ENCODE measurements around the gene CACNA1I. TPM values are rescaled to one million over a fixed set of nuclear protein-coding genes. Genes with fewer than 3 reads are reported as not detected.

The CACNA1I gene
- total and polyA plus RNA-seq, 9 donors: 0.04 to 0.14 (median 0.09) TPM

DNA sequence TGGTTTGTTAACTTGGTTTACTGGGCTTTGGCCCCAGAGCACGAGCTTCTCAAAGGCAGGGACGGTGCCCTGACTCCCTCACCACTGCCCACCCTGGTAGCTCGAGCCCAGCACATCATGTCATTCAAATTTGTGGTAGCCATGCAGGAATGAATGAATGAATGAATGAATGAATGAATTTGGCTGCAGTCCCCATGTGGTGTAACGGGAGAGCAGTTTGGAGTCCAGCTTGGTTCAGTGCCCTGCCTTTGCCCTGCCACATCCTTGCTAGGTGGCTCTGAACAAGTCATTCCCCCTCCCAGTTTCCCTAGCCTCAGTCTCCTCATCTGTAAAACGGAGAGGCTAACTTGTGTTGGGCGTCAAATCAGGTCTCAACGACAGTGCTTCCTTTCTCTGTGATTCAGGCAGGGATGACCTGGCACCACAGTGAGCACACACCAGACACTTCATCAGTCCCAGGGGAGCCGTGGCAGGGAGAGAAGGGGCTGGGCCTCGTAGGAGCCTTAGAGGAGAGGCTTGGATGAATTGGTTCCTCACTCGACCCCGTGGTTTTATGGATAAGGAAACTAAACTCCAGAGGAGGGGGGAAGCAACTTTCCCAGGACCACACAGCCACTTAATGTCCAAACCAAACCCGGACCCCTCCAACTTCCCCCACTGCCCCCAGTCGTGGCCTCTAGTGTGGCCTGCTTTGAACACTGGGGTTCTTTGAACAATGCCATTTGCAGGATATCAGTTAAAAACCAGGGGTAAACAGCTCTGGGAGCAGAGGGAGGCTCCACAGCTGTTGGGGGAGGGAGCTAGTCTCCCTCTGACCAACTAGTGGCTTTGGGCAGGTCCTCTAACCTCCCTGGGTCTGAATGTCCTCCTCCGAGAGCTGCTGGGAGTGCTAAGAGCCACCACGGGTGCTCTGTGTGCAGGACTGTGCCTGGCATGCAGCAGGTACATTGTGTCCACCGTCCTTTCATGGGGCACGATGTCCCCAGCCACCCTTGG is 86.2 kb downstream of the CACNA1I start:
- peaks cover 71% of the 10 kb centered on the region for H3K27me3 ChIP-seq (ENCODE audit: control insufficient read depth, insufficient read depth, low read length)
- H3K36me3 ChIP-seq (ENCODE audit: control insufficient read depth, insufficient read depth, low read length): no peaks in the 10 kb centered on the region
- DNase-seq: no peak
- WGBS (ENCODE audit: insufficient coverage): 62% methylated on average over 7 of the region's 17 CpGs
- no peak overlapping the region for H3K4me3 ChIP-seq (ENCODE audit: low read length)
- no peaks in the 10 kb centered on the region for H3K9me3 ChIP-seq (replicated peaks; ENCODE audit: control insufficient read depth, low read depth, low read length)
- H3K4me1 ChIP-seq (ENCODE audit: control insufficient read depth, insufficient read depth, low read length): peaks cover 3% of the 10 kb centered on the region
- no peak overlapping the region for H3K27ac ChIP-seq (ENCODE audit: low read length)

DNA sequence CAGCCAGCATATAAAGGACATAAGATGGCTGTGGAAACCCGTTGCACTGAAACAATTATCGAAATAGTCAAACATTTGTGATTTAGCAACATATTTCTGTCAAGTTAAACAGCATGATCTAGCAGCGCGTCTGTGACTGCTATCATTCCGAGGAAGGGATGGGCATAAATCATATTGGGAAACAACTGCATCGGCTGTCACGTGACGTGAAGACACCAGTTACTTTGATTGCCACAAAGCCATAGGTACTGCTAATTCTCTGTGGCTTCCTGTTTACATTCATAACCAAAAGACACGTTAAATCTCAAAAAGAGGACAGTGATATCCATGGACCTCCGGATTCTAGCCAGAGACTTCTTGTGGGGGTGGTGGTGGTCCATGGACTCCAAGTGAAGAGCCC is 87.8 kb downstream of the CACNA1I start:
- Histone ChIP-seq H3K4me3 (ENCODE audit: low read length) (no peak overlapping the region), H3K27me3 (ENCODE audit: control insufficient read depth, insufficient read depth, low read length) (peaks cover 86% of the 10 kb centered on the region), H3K36me3 (ENCODE audit: control insufficient read depth, insufficient read depth, low read length) (no peaks in the 10 kb centered on the region), H3K4me1 (ENCODE audit: control insufficient read depth, insufficient read depth, low read length) (peaks cover 4% of the 10 kb centered on the region), H3K9me3 (replicated peaks; ENCODE audit: control insufficient read depth, low read depth, low read length) (no peaks in the 10 kb centered on the region), H3K27ac (ENCODE audit: low read length) (no peak overlapping the region)
- no peak for DNase-seq
- WGBS (ENCODE audit: insufficient coverage): 59% methylated on average over 8 of the region's 10 CpGs

DNA sequence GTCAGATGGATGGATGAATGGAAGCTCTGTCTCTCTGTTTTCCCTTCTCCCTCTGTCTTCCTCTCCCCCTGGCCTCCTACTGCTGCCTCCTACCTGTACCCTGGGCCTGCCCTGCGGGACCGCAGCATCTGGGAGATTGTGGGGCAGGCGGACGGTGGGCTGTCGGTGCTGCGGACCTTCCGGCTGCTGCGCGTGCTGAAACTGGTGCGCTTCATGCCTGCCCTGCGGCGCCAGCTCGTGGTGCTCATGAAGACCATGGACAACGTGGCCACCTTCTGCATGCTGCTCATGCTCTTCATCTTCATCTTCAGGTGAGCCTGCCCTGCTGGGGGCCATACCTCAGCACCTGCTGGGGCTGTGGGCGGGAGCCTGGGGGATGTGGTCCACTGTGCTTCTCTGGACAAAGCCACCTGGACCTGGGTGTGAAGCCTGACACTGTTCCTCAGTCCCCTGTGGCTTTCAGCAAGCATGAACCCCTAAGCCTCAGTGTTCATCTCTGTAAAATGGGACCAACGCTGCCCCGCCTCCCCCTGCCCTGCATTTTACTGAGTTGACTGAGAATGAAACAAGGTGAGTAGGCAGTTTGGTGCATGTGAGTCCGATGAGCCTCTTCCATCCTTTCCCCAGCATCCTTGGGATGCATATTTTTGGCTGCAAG is 88.4 kb downstream of the CACNA1I start:
- WGBS (ENCODE audit: insufficient coverage): 89% methylated on average over 15 of the region's 18 CpGs
- Histone ChIP-seq H3K9me3 (replicated peaks; ENCODE audit: control insufficient read depth, low read depth, low read length) (no peaks in the 10 kb centered on the region), H3K27me3 (ENCODE audit: control insufficient read depth, insufficient read depth, low read length) (peaks cover 92% of the 10 kb centered on the region), H3K4me3 (ENCODE audit: low read length) (no peak overlapping the region), H3K4me1 (ENCODE audit: control insufficient read depth, insufficient read depth, low read length) (peaks cover 4% of the 10 kb centered on the region), H3K36me3 (ENCODE audit: control insufficient read depth, insufficient read depth, low read length) (no peaks in the 10 kb centered on the region), H3K27ac (ENCODE audit: low read length) (no peak overlapping the region)
- DNase-seq: no peak

DNA sequence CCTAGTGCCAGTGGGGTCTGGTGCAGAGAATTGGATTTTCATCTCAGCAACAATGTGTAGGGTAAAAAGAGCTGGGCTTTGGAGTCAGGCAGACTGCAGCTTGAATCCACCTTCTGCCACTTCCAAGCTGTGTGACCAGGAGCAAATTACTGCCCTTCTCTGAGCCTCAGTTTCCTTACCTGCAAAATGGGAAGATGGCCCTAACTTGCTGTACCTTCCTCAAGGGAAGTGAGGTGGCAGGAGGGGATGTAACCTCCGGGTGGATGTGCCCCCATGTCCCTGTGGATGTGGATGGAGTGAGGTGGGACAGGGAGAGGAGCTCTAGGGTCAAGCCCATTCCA is 90.9 kb downstream of the CACNA1I start:
- H3K27me3 ChIP-seq (ENCODE audit: control insufficient read depth, insufficient read depth, low read length): peaks cover 96% of the 10 kb centered on the region
- no peaks in the 10 kb centered on the region for H3K9me3 ChIP-seq (replicated peaks; ENCODE audit: control insufficient read depth, low read depth, low read length)
- WGBS (ENCODE audit: insufficient coverage): 67% methylated on average over 1 of the region's 1 CpG
- no peak for DNase-seq
- H3K36me3 ChIP-seq (ENCODE audit: control insufficient read depth, insufficient read depth, low read length): no peaks in the 10 kb centered on the region
- H3K4me3 ChIP-seq (ENCODE audit: low read length): no peak overlapping the region
- H3K27ac ChIP-seq (ENCODE audit: low read length): no peak overlapping the region
- peaks cover 7% of the 10 kb centered on the region for H3K4me1 ChIP-seq (ENCODE audit: control insufficient read depth, insufficient read depth, low read length)

DNA sequence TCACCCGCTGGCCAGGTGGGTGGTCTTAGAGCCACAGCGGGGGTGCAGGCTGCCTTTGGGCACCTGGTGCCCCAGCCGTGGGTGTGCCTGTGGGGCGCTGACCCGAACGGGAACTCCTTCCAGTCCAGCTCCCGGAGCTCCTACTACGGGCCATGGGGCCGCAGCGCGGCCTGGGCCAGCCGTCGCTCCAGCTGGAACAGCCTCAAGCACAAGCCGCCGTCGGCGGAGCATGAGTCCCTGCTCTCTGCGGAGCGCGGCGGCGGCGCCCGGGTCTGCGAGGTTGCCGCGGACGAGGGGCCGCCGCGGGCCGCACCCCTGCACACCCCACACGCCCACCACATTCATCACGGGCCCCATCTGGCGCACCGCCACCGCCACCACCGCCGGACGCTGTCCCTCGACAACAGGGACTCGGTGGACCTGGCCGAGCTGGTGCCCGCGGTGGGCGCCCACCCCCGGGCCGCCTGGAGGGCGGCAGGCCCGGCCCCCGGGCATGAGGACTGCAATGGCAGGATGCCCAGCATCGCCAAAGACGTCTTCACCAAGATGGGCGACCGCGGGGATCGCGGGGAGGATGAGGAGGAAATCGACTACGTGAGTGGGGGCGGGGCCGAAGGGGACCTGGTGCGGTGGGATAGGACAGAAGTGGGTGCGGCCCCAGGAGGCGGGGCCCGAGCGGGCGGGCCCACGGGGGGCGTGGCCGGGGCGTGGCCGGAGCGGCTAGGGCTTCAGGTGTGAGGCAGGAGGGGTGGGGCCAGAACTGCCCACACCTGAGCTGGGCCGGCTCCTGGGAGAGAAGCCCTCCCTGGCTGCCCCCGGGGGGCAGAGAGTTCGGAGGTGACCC is 91.5 kb downstream of the CACNA1I start:
- Histone ChIP-seq H3K36me3 (ENCODE audit: control insufficient read depth, insufficient read depth, low read length) (no peaks in the 10 kb centered on the region), H3K9me3 (replicated peaks; ENCODE audit: control insufficient read depth, low read depth, low read length) (no peaks in the 10 kb centered on the region), H3K4me3 (ENCODE audit: low read length) (no peak overlapping the region), H3K4me1 (ENCODE audit: control insufficient read depth, insufficient read depth, low read length) (peaks cover 7% of the 10 kb centered on the region), H3K27me3 (ENCODE audit: control insufficient read depth, insufficient read depth, low read length) (peaks cover 93% of the 10 kb centered on the region), H3K27ac (ENCODE audit: low read length) (no peak overlapping the region)
- DNase-seq: no peak
- 1% methylated on average over 65 of the region's 77 CpGs for WGBS (ENCODE audit: insufficient coverage)

DNA sequence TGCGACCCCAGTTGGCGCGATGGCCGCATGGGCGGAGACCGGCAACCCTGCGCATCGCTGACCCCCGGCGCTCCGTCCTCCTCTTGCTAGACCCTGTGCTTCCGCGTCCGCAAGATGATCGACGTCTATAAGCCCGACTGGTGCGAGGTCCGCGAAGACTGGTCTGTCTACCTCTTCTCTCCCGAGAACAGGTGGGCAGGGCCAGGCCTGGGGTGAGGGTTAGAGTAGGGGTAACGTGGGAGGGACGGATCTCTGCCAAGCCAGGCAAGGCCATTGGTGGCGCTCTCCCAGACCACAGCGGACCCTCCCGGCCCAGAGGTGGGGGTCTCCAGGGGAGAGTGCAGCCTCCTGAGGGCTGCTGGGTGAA is 92.1 kb downstream of the CACNA1I start:
- 8% methylated on average over 23 of the region's 26 CpGs for WGBS (ENCODE audit: insufficient coverage)
- no peak for DNase-seq
- peaks cover 7% of the 10 kb centered on the region for H3K4me1 ChIP-seq (ENCODE audit: control insufficient read depth, insufficient read depth, low read length)
- no peak overlapping the region for H3K27ac ChIP-seq (ENCODE audit: low read length)
- H3K36me3 ChIP-seq (ENCODE audit: control insufficient read depth, insufficient read depth, low read length): no peaks in the 10 kb centered on the region
- no peaks in the 10 kb centered on the region for H3K9me3 ChIP-seq (replicated peaks; ENCODE audit: control insufficient read depth, low read depth, low read length)
- peaks cover 91% of the 10 kb centered on the region for H3K27me3 ChIP-seq (ENCODE audit: control insufficient read depth, insufficient read depth, low read length)
- H3K4me3 ChIP-seq (ENCODE audit: low read length): no peak overlapping the region

DNA sequence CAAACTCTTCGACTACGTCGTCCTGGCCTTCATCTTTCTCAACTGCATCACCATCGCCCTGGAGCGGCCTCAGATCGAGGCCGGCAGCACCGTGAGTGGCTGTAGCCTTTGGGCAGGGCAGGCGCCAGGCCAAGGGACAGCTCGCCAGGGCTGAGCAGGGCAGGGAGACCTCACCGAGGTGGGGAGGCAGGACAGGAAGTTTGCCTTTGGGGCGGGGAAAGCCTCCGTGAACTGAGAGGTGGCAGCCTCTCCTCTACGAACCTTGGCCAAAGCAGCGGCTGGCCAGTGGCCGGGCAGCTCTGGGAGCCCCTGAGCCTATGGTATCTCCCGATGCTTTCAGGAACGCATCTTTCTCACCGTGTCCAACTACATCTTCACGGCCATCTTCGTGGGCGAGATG is 93.2 kb downstream of the CACNA1I start:
- H3K9me3 ChIP-seq (replicated peaks; ENCODE audit: control insufficient read depth, low read depth, low read length): no peaks in the 10 kb centered on the region
- no peak overlapping the region for H3K4me3 ChIP-seq (ENCODE audit: low read length)
- DNase-seq: no peak
- H3K36me3 ChIP-seq (ENCODE audit: control insufficient read depth, insufficient read depth, low read length): no peaks in the 10 kb centered on the region
- no peak overlapping the region for H3K27ac ChIP-seq (ENCODE audit: low read length)
- peaks cover 82% of the 10 kb centered on the region for H3K27me3 ChIP-seq (ENCODE audit: control insufficient read depth, insufficient read depth, low read length)
- WGBS (ENCODE audit: insufficient coverage): 39% methylated on average over 20 of the region's 22 CpGs
- peaks cover 7% of the 10 kb centered on the region for H3K4me1 ChIP-seq (ENCODE audit: control insufficient read depth, insufficient read depth, low read length)

DNA sequence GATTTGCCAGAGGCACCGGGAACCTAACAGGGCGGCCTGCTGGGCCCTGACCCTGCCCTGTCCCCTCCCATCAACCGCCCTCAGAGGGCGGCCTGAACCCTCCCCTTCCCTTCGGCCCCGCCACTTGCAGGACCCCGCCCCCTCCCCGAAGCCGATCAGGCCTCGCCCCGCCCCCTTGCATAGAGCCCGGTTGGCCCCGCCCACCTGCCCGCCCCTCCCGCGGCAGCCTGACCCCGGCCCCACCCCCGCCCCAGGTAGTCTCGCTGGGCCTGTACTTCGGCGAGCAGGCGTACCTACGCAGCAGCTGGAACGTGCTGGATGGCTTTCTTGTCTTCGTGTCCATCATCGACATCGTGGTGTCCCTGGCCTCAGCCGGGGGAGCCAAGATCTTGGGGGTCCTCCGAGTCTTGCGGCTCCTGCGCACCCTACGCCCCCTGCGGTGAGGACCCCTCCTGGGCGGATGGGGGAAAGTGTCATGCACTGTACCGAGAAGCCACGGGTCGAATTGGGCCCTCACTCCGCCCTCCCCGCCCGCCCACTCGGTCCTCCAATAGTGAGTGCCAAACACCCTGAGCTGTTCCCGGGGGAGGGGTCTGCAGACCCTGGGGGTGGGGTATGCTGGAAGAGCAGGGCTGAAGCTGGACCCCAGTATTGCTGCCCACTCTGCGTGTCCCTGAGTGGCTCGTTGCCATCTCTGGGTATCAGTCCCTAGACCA is 94.1 kb downstream of the CACNA1I start:
- H3K4me1 ChIP-seq (ENCODE audit: control insufficient read depth, insufficient read depth, low read length): peaks cover 7% of the 10 kb centered on the region
- no peaks in the 10 kb centered on the region for H3K36me3 ChIP-seq (ENCODE audit: control insufficient read depth, insufficient read depth, low read length)
- WGBS (ENCODE audit: insufficient coverage): 4% methylated on average over 24 of the region's 44 CpGs
- no peak overlapping the region for H3K27ac ChIP-seq (ENCODE audit: low read length)
- peaks cover 73% of the 10 kb centered on the region for H3K27me3 ChIP-seq (ENCODE audit: control insufficient read depth, insufficient read depth, low read length)
- no peaks in the 10 kb centered on the region for H3K9me3 ChIP-seq (replicated peaks; ENCODE audit: control insufficient read depth, low read depth, low read length)
- no peak for DNase-seq
- H3K4me3 ChIP-seq (ENCODE audit: low read length): no peak overlapping the region

DNA sequence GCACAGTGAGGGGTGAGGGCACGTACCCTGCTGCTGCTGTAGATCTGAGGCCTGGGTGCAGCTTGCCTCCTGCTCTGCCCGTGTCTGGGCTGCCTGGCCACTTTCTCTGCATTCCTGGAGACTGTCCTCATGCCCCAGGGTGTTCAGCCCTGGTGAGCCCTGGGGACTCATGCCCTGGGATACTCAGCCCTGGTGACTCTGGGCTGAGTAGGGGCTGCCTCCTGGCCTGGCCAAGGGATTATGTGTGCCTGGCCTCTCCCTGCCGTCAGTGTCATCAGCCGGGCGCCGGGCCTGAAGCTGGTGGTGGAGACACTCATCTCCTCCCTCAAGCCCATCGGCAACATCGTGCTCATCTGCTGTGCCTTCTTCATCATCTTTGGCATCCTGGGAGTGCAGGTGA is 94.7 kb downstream of the CACNA1I start:
- no peak overlapping the region for H3K27ac ChIP-seq (ENCODE audit: low read length)
- H3K9me3 ChIP-seq (replicated peaks; ENCODE audit: control insufficient read depth, low read depth, low read length): no peaks in the 10 kb centered on the region
- peaks cover 67% of the 10 kb centered on the region for H3K27me3 ChIP-seq (ENCODE audit: control insufficient read depth, insufficient read depth, low read length)
- H3K36me3 ChIP-seq (ENCODE audit: control insufficient read depth, insufficient read depth, low read length): no peaks in the 10 kb centered on the region
- no peak for DNase-seq
- no peak overlapping the region for H3K4me3 ChIP-seq (ENCODE audit: low read length)
- WGBS (ENCODE audit: insufficient coverage): 47% methylated on average over 7 of the region's 8 CpGs
- peaks cover 7% of the 10 kb centered on the region for H3K4me1 ChIP-seq (ENCODE audit: control insufficient read depth, insufficient read depth, low read length)
